Measurements from ENCODE around the gene ZDHHC11B.
"Not testable (repeated sequence)": the region's sequence is repeated elsewhere in the genome, so short reads cannot be mapped to it uniquely, and the experiment has no call there.

Gene ZDHHC11B

GRCh38 chr5:751992-752391 is 32.5 kb downstream of the ZDHHC11B start:
- not testable (repeated sequence) for DNase-seq

GRCh38 chr5:751496-751895 is 33.0 kb downstream of the ZDHHC11B start:
- no peak for DNase-seq

- DNase-seq: not testable (repeated sequence)
These were observed 34.3 kb downstream of the ZDHHC11B start for GRCh38 chr5:750226-750625.

- DNase-seq: no peak
These were observed 35.3 kb downstream of the ZDHHC11B start for GRCh38 chr5:749101-749670.

GRCh38 chr5:748011-748980 is 36.2 kb downstream of the ZDHHC11B start:
- DNase-seq: not testable (repeated sequence)

GRCh38 chr5:747303-747844 is 37.2 kb downstream of the ZDHHC11B start:
- not testable (repeated sequence) for DNase-seq

GRCh38 chr5:746258-746761 is 38.2 kb downstream of the ZDHHC11B start:
- DNase-seq: no peak

GRCh38 chr5:745272-746142 is 39.0 kb downstream of the ZDHHC11B start:
- not testable (repeated sequence) for DNase-seq

GRCh38 chr5:743696-744404 is 40.7 kb downstream of the ZDHHC11B start:
- not testable (repeated sequence) for DNase-seq

GRCh38 chr5:742276-742675 is 42.3 kb downstream of the ZDHHC11B start:
- DNase-seq: not testable (repeated sequence)

GRCh38 chr5:734145-734544 is 50.4 kb downstream of the ZDHHC11B start:
- not testable (repeated sequence) for DNase-seq

- not testable (repeated sequence) for DNase-seq
These were observed 51.6 kb downstream of the ZDHHC11B start for GRCh38 chr5:732754-733454.

GRCh38 chr5:729225-729624 is 55.3 kb downstream of the ZDHHC11B start:
- DNase-seq: not testable (repeated sequence)

GRCh38 chr5:727087-727486 is 57.4 kb downstream of the ZDHHC11B start:
- DNase-seq: not testable (repeated sequence)

GRCh38 chr5:723865-724264 is 60.7 kb downstream of the ZDHHC11B start:
- DNase-seq: not testable (repeated sequence)

- DNase-seq: not testable (repeated sequence)
These were observed 61.2 kb downstream of the ZDHHC11B start for GRCh38 chr5:723309-723708.

- DNase-seq: not testable (repeated sequence)
These were observed 65.2 kb downstream of the ZDHHC11B start for GRCh38 chr5:719379-719778.

GRCh38 chr5:717143-717542 is 67.4 kb downstream of the ZDHHC11B start:
- no peak for DNase-seq

GRCh38 chr5:716740-717139 is 67.8 kb downstream of the ZDHHC11B start:
- DNase-seq: not testable (repeated sequence)

GRCh38 chr5:715636-716035 is 68.9 kb downstream of the ZDHHC11B start:
- DNase-seq: not testable (repeated sequence)
